OCI-LY7 (cell line): ENCODE data around the gene LPIN3. TPM values are rescaled to one million over a fixed set of nuclear protein-coding genes. Genes with fewer than 3 reads are reported as not detected.
"Not testable (repeated sequence)": the region's sequence is repeated elsewhere in the genome, so short reads cannot be mapped to it uniquely, and the experiment has no call there.

ENCODE experiments used
- BruUV-seq: library from RNA; stranded (reverse); fragments of 400-500 nt; replicated peaks from 2 replicates; lab custom pipeline; 2021; lab: Mats Ljungman, UMichigan
- CTCF ChIA-PET: fragments of 300-600 bp; sonication (Branson Sonifier 250); formaldehyde crosslinking; loops from one replicate; lab custom pipeline; 2022; ENCODE audit warnings: antibody characterized with exemption; ENCODE audit not compliant: unreplicated experiment; lab: Charles Lee
- POLR2A ChIA-PET: fragments of 300-600 bp; sonication (Branson Sonifier 250); formaldehyde crosslinking; loops from one replicate; lab custom pipeline; 2022; ENCODE audit warnings: antibody characterized with exemption; lab: Charles Lee
- DNase-seq: peaks from one replicate; pipeline ENCODE4 v3.0.0-alpha.2; 2015; ENCODE audit warnings: low spot score
- H2AFZ ChIP-seq: fragments of 200-600 bp; sonication (generic), shearing (Covaris generic); 2 replicates; pipeline ENCODE4 v1.6.1; 2014; ENCODE audit warnings: mild to moderate bottlenecking, antibody characterized with exemption, low read length, moderate library complexity
- H3K27ac ChIP-seq: fragments of 200-600 bp; sonication (generic); 2 replicates; pipeline ENCODE4 v1.5.1; 2014; ENCODE audit warnings: mixed run types, low read depth, mild to moderate bottlenecking, moderate library complexity, low read length, inconsistent platforms; ENCODE audit not compliant: poor library complexity, severe bottlenecking
- H3K36me3 ChIP-seq: fragments of 200-600 bp; sonication (generic); 2 replicates; pipeline ENCODE4 v1.6.1; 2014; ENCODE audit warnings: mild to moderate bottlenecking, antibody characterized with exemption, low read length, moderate library complexity, mixed read lengths; ENCODE audit not compliant: insufficient read depth
- H3K4me1 ChIP-seq: fragments of 200-600 bp; sonication (generic); 2 replicates; pipeline ENCODE4 v1.5.1; 2014; ENCODE audit warnings: mild to moderate bottlenecking, low read length; ENCODE audit not compliant: insufficient read depth, poor library complexity, severe bottlenecking
- H3K4me2 ChIP-seq: fragments of 200-600 bp; sonication (generic); 2 replicates; pipeline ENCODE4 v1.6.1; 2014; ENCODE audit warnings: mild to moderate bottlenecking, low read length
- H3K4me3 ChIP-seq: fragments of 200-600 bp; sonication (generic); 2 replicates; pipeline ENCODE4 v1.5.1; 2014; ENCODE audit warnings: mild to moderate bottlenecking, low read depth, low read length; ENCODE audit not compliant: poor library complexity, severe bottlenecking
- H3K79me2 ChIP-seq: fragments of 200-600 bp; sonication (generic); 2 replicates; pipeline ENCODE4 v1.6.1; 2016; ENCODE audit warnings: low read depth, mild to moderate bottlenecking, low read length, moderate library complexity, mixed read lengths; ENCODE audit not compliant: insufficient read depth
- H3K9me2 ChIP-seq: fragments of 200-600 bp; sonication (generic); 2 replicates; pipeline ENCODE4 v1.6.1; 2016; ENCODE audit warnings: mild to moderate bottlenecking, low read length, mixed read lengths; ENCODE audit not compliant: insufficient read depth
- H3K9me3 ChIP-seq: fragments of 200-600 bp; sonication (generic); 2 replicates; pipeline ENCODE4 v1.6.1; 2014; ENCODE audit warnings: mild to moderate bottlenecking, mixed run types, low read length, mixed read lengths
- H4K20me1 ChIP-seq: fragments of 200-600 bp; sonication (generic); 2 replicates; pipeline ENCODE4 v1.6.1; 2014; ENCODE audit warnings: mild to moderate bottlenecking, antibody characterized with exemption, low read length, moderate library complexity, mixed read lengths; ENCODE audit not compliant: insufficient read depth
- EZH2phosphoT487 ChIP-seq: fragments of 200-600 bp; sonication (generic); IDR thresholded peaks from 2 replicates; pipeline ENCODE4 v1.6.1; 2018; ENCODE audit warnings: low read depth, borderline replicate concordance, mild to moderate bottlenecking, mixed run types, antibody characterized with exemption, low read length, moderate library complexity, mixed read lengths
- intact Hi-C: fragments of 100-400 bp; cut with micrococcal nuclease; formaldehyde crosslinking; loops from one replicate; pipeline ENCODE4 v1.10.0; 2022; ENCODE audit not compliant: unreplicated experiment
- total RNA-seq, 2 experiments: library from RNA; depleted of rRNA in 1 of 2; stranded (reverse); fragments of >200 nt in 1 of 2; shearing (Covaris generic) in 1 of 2; gene quantifications; 2 replicates each; pipeline ENCODE4 v1.2.3, GENCODE V29; 2014 to 2022
- TF ChIP-seq, protein P1 (sequence below): fragments of 200-600 bp; sonication (generic); conservative IDR thresholded peaks from 2 replicates; pipeline ENCODE4 v1.5.1; 2014; ENCODE audit warnings: mild to moderate bottlenecking, antibody characterized with exemption, low read length, moderate library complexity, mixed read lengths

Gene LPIN3
- total RNA-seq, 2 experiments from 2014 or later, result 0.19 to 2.1 TPM

DNA sequence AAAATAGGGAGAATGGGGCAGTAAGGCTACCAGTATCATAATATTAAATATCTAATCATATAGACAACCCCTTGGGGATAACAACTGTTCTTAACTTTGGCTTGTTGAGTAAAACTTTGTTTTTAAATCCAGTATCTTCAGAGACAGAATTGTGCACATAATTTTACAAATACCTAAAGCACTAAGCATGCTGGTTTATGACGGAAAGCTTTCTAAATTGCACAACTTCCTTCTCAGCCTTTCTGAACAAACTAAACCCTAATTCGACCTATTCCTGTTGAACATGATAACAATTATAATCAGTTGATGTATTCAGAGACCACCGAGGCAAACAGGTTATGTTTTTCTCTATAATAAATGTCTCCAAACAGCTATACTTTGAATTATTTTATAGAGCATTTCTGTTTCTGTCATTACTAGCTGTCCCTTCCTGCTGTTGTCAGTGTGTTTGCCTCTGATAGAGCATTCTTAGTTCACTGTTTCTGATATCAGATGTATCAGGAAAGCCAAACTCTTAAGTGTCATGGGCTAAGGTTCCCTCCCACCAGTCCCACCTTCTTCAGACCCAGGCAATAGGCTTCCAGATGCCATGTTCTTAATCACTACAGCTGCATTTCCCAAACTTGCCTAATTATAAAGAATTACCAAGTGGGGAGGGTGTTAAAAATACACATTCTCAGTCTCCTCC is 31.8 kb upstream of the LPIN3 start:
- BruUV-seq, result no TSS peak

DNA sequence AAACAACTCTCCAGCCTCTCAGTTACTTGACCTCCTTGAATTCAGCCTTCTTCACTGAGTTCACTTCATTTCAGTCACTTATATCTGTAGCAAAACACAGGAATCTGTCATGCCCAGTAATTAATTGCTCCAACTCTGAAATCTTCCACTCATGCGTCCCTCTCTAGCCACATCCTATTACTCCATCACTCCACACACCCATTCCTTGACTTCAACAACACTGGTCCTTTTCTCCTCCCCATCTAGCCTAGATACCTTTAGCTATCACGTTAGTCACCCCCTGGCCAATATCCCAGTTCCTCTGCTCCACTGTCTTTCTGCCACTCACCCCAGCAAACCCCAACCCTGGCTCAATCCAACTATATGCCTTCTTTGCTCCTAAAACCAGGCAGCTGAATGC is 30.8 kb upstream of the LPIN3 start:
- BruUV-seq, result no TSS peak
- Histone ChIP-seq H3K4me3 (no peak overlapping the region), H3K79me2 (0 out of 2 replicates have a peak, but pooled peaks cover 4% of the 10 kb centered on the region), H4K20me1 (no peaks in the 10 kb centered on the region), H3K36me3 (no peaks in the 10 kb centered on the region; the same call in 1 of the 2 replicates), H3K27ac (no peak overlapping the region), H2AFZ (no peak overlapping the region), H3K9me3 (peaks cover 5% of the 10 kb centered on the region; the same call in 1 of the 2 replicates), H3K4me1 (peaks cover 24% of the 10 kb centered on the region), H3K9me2 (no peaks in the 10 kb centered on the region), H3K4me2 (no peak overlapping the region)
- TF ChIP-seq EZH2phosphoT487, result no peak
- TF ChIP-seq, protein P1, sequence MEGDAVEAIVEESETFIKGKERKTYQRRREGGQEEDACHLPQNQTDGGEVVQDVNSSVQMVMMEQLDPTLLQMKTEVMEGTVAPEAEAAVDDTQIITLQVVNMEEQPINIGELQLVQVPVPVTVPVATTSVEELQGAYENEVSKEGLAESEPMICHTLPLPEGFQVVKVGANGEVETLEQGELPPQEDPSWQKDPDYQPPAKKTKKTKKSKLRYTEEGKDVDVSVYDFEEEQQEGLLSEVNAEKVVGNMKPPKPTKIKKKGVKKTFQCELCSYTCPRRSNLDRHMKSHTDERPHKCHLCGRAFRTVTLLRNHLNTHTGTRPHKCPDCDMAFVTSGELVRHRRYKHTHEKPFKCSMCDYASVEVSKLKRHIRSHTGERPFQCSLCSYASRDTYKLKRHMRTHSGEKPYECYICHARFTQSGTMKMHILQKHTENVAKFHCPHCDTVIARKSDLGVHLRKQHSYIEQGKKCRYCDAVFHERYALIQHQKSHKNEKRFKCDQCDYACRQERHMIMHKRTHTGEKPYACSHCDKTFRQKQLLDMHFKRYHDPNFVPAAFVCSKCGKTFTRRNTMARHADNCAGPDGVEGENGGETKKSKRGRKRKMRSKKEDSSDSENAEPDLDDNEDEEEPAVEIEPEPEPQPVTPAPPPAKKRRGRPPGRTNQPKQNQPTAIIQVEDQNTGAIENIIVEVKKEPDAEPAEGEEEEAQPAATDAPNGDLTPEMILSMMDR, result no peak
- CTCF ChIA-PET, result no interaction called here
- DNase-seq, result no peak
- POLR2A ChIA-PET, result interaction anchor here (0.5 to 0.6 kb wide), 2 partner anchors 15 to 1726 kb away, joined by 3 read pairs; no protein-coding TSS in a partner anchor
- intact Hi-C loops, result no loop called here

More for the DNA sequence above, 31.8 kb upstream of the LPIN3 start:
- H3K9me2 ChIP-seq, result no peaks in the 10 kb centered on the region
- intact Hi-C loops, result no loop called here
- H3K4me1 ChIP-seq, result peaks cover 34% of the 10 kb centered on the region
- ChIA-PET CTCF (no interaction called here), POLR2A (interaction anchor here (0.7 kb wide), 1 partner anchor 14 kb away, joined by 3 read pairs; no protein-coding TSS in a partner anchor)
- no peaks in the 10 kb centered on the region for H3K79me2 ChIP-seq
- H3K9me3 ChIP-seq, result peaks cover 5% of the 10 kb centered on the region; the same call in 1 of the 2 replicates
- no peak overlapping the region for H3K4me3 ChIP-seq
- DNase-seq, result no peak
- no peaks in the 10 kb centered on the region; the same call in 1 of the 2 replicates for H3K36me3 ChIP-seq
- H4K20me1 ChIP-seq, result no peaks in the 10 kb centered on the region
- H3K27ac ChIP-seq, result no peak overlapping the region
- no peak overlapping the region for H2AFZ ChIP-seq
- no peak for TF ChIP-seq EZH2phosphoT487
- TF ChIP-seq, protein P1, result no peak
- no peak overlapping the region for H3K4me2 ChIP-seq

DNA sequence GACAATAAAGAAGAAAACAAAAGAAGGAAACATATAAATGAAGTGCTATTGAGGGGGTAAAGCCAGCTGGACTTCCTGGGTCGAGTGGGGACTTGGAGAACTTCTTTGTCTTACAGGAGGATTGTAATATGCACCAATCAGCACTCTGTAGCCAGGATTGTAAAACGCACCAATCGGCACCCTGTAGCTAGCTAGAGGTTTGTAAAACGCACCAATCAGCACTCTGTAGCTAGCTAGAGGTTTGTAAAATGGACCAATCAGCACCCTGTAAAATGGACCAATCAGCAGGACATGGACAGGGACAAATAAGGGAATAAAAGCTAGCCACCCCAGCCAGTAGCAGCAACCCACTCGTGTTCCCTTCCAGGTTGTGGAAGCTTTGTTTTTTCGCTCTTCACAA is 28.6 kb upstream of the LPIN3 start:
- H3K4me2 ChIP-seq, H3K4me3 ChIP-seq, H3K36me3 ChIP-seq, H3K27ac ChIP-seq, CTCF ChIA-PET, intact Hi-C loops, BruUV-seq, H4K20me1 ChIP-seq, DNase-seq, H3K9me3 ChIP-seq, H3K9me2 ChIP-seq, H2AFZ ChIP-seq: not testable (repeated sequence)
- peaks cover 20% of the 10 kb centered on the region for H3K4me1 ChIP-seq
- POLR2A ChIA-PET, result interaction anchor here (1.5 kb wide), 1 partner anchor 11 kb away, joined by 4 read pairs; no protein-coding TSS in a partner anchor
- H3K79me2 ChIP-seq, result peaks cover 13% of the 10 kb centered on the region; the same call in 1 of the 2 replicates
